HepG2 (cell line): ENCODE results near the gene ETS2. TPM values are rescaled to one million over a fixed set of nuclear protein-coding genes. Genes with fewer than 3 reads are reported as not detected.

Experiments
- BORCS8-MEF2B ChIP-seq: sonication (generic); formaldehyde crosslinking; IDR thresholded peaks from 2 replicates; pipeline ENCODE4 v1.8.0; 2022; ENCODE audit warnings: mild to moderate bottlenecking, missing genetic modification reagents
- BRD4 ChIP-seq: sonication (generic); formaldehyde crosslinking; IDR thresholded peaks from 2 replicates; pipeline ENCODE4 v1.4.0; 2020; ENCODE audit warnings: missing genetic modification reagents
- FOSL1 ChIP-seq: sonication (generic); formaldehyde crosslinking; IDR thresholded peaks from 2 replicates; pipeline ENCODE4 v1.9.0; 2021; ENCODE audit warnings: missing genetic modification reagents, borderline replicate concordance
- HMG20A ChIP-seq: IDR thresholded peaks from 2 replicates; pipeline ENCODE4 v1.6.1; 2016; ENCODE audit warnings: borderline replicate concordance
- MED13 ChIP-seq: sonication (generic); formaldehyde crosslinking; IDR thresholded peaks from 2 replicates; pipeline ENCODE4 v1.5.0; 2020; ENCODE audit warnings: missing genetic modification reagents
- MLX ChIP-seq: IDR thresholded peaks from 2 replicates; pipeline ENCODE4 v1.6.1; 2016
- NFKBIZ ChIP-seq: IDR thresholded peaks from 2 replicates; pipeline ENCODE4 v1.6.1; 2018; ENCODE audit warnings: missing genetic modification reagents, missing compliant biosample characterization
- PBX3 ChIP-seq: sonication (generic); formaldehyde crosslinking; IDR thresholded peaks from 2 replicates; pipeline ENCODE4 v1.8.1; 2023; ENCODE audit warnings: missing genetic modification reagents, inconsistent platforms, borderline replicate concordance
- RFX3 ChIP-seq: IDR thresholded peaks from 2 replicates; pipeline ENCODE4 v1.6.1; 2016; ENCODE audit warnings: missing biosample characterization, missing genetic modification reagents
- SALL2 ChIP-seq: sonication (generic); formaldehyde crosslinking; IDR thresholded peaks from 2 replicates; pipeline ENCODE4 v1.8.1; 2023; ENCODE audit warnings: mild to moderate bottlenecking, missing genetic modification reagents, inconsistent platforms
- SMC3 ChIP-seq: IDR thresholded peaks from 2 replicates; pipeline ENCODE4 v1.6.1; 2011; ENCODE audit warnings: low read length, improper control_type of control experiment
- TFDP1 ChIP-seq: IDR thresholded peaks from 2 replicates; pipeline ENCODE4 v1.6.1; 2016; ENCODE audit warnings: missing compliant biosample characterization, missing genetic modification reagents, borderline replicate concordance
- THAP11 ChIP-seq: IDR thresholded peaks from 2 replicates; pipeline ENCODE4 v1.6.1; 2016; ENCODE audit warnings: missing biosample characterization, missing genetic modification reagents
- ZBED4 ChIP-seq: sonication (generic); formaldehyde crosslinking; IDR thresholded peaks from 2 replicates; pipeline ENCODE4 v1.4.0; 2020; ENCODE audit warnings: missing genetic modification reagents, borderline replicate concordance
- ZFAT ChIP-seq: sonication (generic); formaldehyde crosslinking; conservative IDR thresholded peaks from 2 replicates; pipeline ENCODE4 v1.8.1; 2023; ENCODE audit warnings: missing genetic modification reagents, inconsistent platforms
- ZFP37 ChIP-seq: sonication (generic); formaldehyde crosslinking; IDR thresholded peaks from 2 replicates; pipeline ENCODE4 v1.4.0; 2020; ENCODE audit warnings: missing genetic modification reagents, borderline replicate concordance
- ZNF33A ChIP-seq: sonication (generic); formaldehyde crosslinking; IDR thresholded peaks from 2 replicates; pipeline ENCODE4 v1.5.1; 2020; ENCODE audit warnings: missing genetic modification reagents, mild to moderate bottlenecking, moderate library complexity, borderline replicate concordance
- ZNF563 ChIP-seq: sonication (generic); formaldehyde crosslinking; IDR thresholded peaks from 2 replicates; pipeline ENCODE4 v1.8.0; 2022; ENCODE audit warnings: mild to moderate bottlenecking, moderate library complexity, missing genetic modification reagents
- ZNF577 ChIP-seq: sonication (generic); formaldehyde crosslinking; IDR thresholded peaks from 2 replicates; pipeline ENCODE4 v1.4.0; 2020; ENCODE audit warnings: mild to moderate bottlenecking, low read depth, missing genetic modification reagents, borderline replicate concordance
- ZNF772 ChIP-seq: sonication (generic); formaldehyde crosslinking; IDR thresholded peaks from 2 replicates; pipeline ENCODE4 v1.5.0; 2020; ENCODE audit warnings: mild to moderate bottlenecking, missing genetic modification reagents
- ZUFSP ChIP-seq: sonication (generic); formaldehyde crosslinking; IDR thresholded peaks from 2 replicates; pipeline ENCODE4 v1.9.0; 2021; ENCODE audit warnings: missing genetic modification reagents, mild to moderate bottlenecking, borderline replicate concordance
- polyA plus RNA-seq, 8 experiments: library from polyadenylated mRNA; depleted of rRNA in 3 of 8; stranded (reverse) in 7 of 8; unstranded in 1 of 8; fragments of >200 nt; fragmentation: Illumina TruSeq in 4 of 8; extraction: Trizol in 4 of 8; gene quantifications; 2 replicates each; pipeline versions ENCODE4 v1.2.1 to v1.2.3, GENCODE V29; 2011 to 2016; ENCODE audit warnings: low read depth in 4 of 8, missing spikeins in 1 of 8, mixed read lengths in 1 of 8; ENCODE audit not compliant: insufficient read depth in 1 of 8
- total RNA-seq, 5 experiments: library from RNA; depleted of rRNA; stranded (reverse); fragments of >200 nt; fragmentation: Illumina TruSeq; extraction: Trizol; gene quantifications; 2 replicates each; pipeline ENCODE4 v1.2.3, GENCODE V29; 2016; ENCODE audit warnings: low read depth in 1 of 5

ETS2 gene
- total and polyA plus RNA-seq, 2 of the 13 experiments (the other 11 are each of a cell fraction or from before 2014, with no cell fraction given): 24.6 to 64.4 TPM

- TF ChIP-seq SALL2 (CRISPR knock-in tag): 0 out of 2 replicates have a peak, but pooled peaks have one; percentile 49
- TF ChIP-seq MED13: peak; percentile 90
- no peak for TF ChIP-seq ZNF33A (CRISPR knock-in tag)
- peak; percentile 62; the same call in 1 of the 2 replicates for TF ChIP-seq ZFP37 (CRISPR knock-in tag)
- TF ChIP-seq ZNF772 (CRISPR knock-in tag): no peak
- peak; percentile 47; the same call in 1 of the 2 replicates for TF ChIP-seq MLX (CRISPR knock-in tag)
- peak; percentile 56; the same call in 1 of the 2 replicates for TF ChIP-seq NFKBIZ (CRISPR knock-in tag)
- TF ChIP-seq TFDP1 (CRISPR knock-in tag): peak; percentile 66; the same call in 1 of the 2 replicates
- TF ChIP-seq HMG20A (CRISPR knock-in tag): peak; percentile 62
- TF ChIP-seq BORCS8-MEF2B (CRISPR knock-in tag): peak; percentile 66; the same call in 1 of the 2 replicates
- TF ChIP-seq ZBED4: 0 out of 2 replicates have a peak, but pooled peaks have one; percentile 41
- TF ChIP-seq THAP11 (CRISPR knock-in tag): peak; percentile 36; the same call in 1 of the 2 replicates
- TF ChIP-seq FOSL1 (CRISPR knock-in tag): peak; percentile 98
- TF ChIP-seq ZNF577 (CRISPR knock-in tag): no peak
- peak; percentile 23; the same call in 1 of the 2 replicates for TF ChIP-seq SMC3
- TF ChIP-seq ZUFSP: no peak
- no peak for TF ChIP-seq ZFAT (CRISPR knock-in tag)
- TF ChIP-seq RFX3: no peak
- TF ChIP-seq ZNF563: no peak
- no peak for TF ChIP-seq PBX3
- TF ChIP-seq BRD4 (CRISPR knock-in tag): peak; percentile 62; the same call in 1 of the 2 replicates
These were observed 18.1 kb upstream of the ETS2 start (continued) for GRCh38 chr21:38787461-38788274.
